BLaER1 (cell line): ENCODE results near the gene IFIT5.

Experiments used
- H3K27ac ChIP-seq: shearing (Covaris generic); formaldehyde crosslinking; 2 replicates; pipeline ENCODE4 v1.8.1; 2022
- H3K27me3 ChIP-seq: shearing (Covaris generic); formaldehyde crosslinking; 2 replicates; pipeline ENCODE4 v1.8.1; 2022
- H3K36me3 ChIP-seq: shearing (Covaris generic); formaldehyde crosslinking; 2 replicates; pipeline ENCODE4 v1.8.1; 2022
- H3K4me1 ChIP-seq: shearing (Covaris generic); formaldehyde crosslinking; 2 replicates; pipeline ENCODE4 v1.8.1; 2022
- H3K4me2 ChIP-seq: shearing (Covaris generic); formaldehyde crosslinking; 2 replicates; pipeline ENCODE4 v1.8.1; 2022
- H3K4me3 ChIP-seq: shearing (Covaris generic); formaldehyde crosslinking; 2 replicates; pipeline ENCODE4 v1.8.1; 2022
- H3K9ac ChIP-seq: shearing (Covaris generic); formaldehyde crosslinking; 2 replicates; pipeline ENCODE4 v1.8.1; 2022
- H3K9me3 ChIP-seq: shearing (Covaris generic); formaldehyde crosslinking; 2 replicates; pipeline ENCODE4 v1.8.1; 2022
- H4K20me1 ChIP-seq: shearing (Covaris generic); formaldehyde crosslinking; 2 replicates; pipeline ENCODE4 v1.8.1; 2022
- Cebpa-rat ChIP-seq: shearing (Covaris generic); IDR thresholded peaks from 2 replicates; pipeline ENCODE4 v1.8.1; 2022

The IFIT5 gene

GRCh38 chr10:89463846-89464537 lies 49.6 kb downstream of the IFIT5 start:
- TF ChIP-seq Cebpa-rat: no peak

GRCh38 chr10:89465196-89465595 lies 50.8 kb downstream of the IFIT5 start:
- Histone ChIP-seq H3K36me3 (no peaks in the 10 kb centered on the region), H3K9me3 (no peaks in the 10 kb centered on the region), H3K27ac (no peak overlapping the region)

More at GRCh38 chr10:89463846-89464537, 49.6 kb downstream of the IFIT5 start:
- Histone ChIP-seq H4K20me1 (no peaks in the 10 kb centered on the region), H3K27ac (no peak overlapping the region), H3K4me3 (no peak overlapping the region), H3K4me1 (no peaks in the 10 kb centered on the region), H3K27me3 (no peaks in the 10 kb centered on the region), H3K9me3 (no peaks in the 10 kb centered on the region), H3K36me3 (no peaks in the 10 kb centered on the region), H3K9ac (no peak overlapping the region), H3K4me2 (no peak overlapping the region)

GRCh38 chr10:89466599-89467035 lies 52.2 kb downstream of the IFIT5 start:
- no peak for TF ChIP-seq Cebpa-rat
- Histone ChIP-seq H3K4me2 (no peak overlapping the region), H4K20me1 (no peaks in the 10 kb centered on the region), H3K9me3 (no peaks in the 10 kb centered on the region), H3K9ac (no peak overlapping the region), H3K27me3 (no peaks in the 10 kb centered on the region), H3K27ac (no peak overlapping the region), H3K36me3 (no peaks in the 10 kb centered on the region), H3K4me1 (no peaks in the 10 kb centered on the region), H3K4me3 (no peak overlapping the region)

More at GRCh38 chr10:89465196-89465595, 50.8 kb downstream of the IFIT5 start:
- Histone ChIP-seq H3K4me1 (no peaks in the 10 kb centered on the region), H3K4me2 (no peak overlapping the region), H3K4me3 (no peak overlapping the region), H4K20me1 (no peaks in the 10 kb centered on the region), H3K27me3 (no peaks in the 10 kb centered on the region), H3K9ac (no peak overlapping the region)
- no peak for TF ChIP-seq Cebpa-rat

- Histone ChIP-seq H3K9me3 (no peaks in the 10 kb centered on the region), H3K27ac (no peak overlapping the region), H3K27me3 (no peaks in the 10 kb centered on the region), H4K20me1 (no peaks in the 10 kb centered on the region), H3K9ac (no peak overlapping the region), H3K4me2 (no peak overlapping the region), H3K4me1 (no peaks in the 10 kb centered on the region), H3K36me3 (no peaks in the 10 kb centered on the region), H3K4me3 (no peak overlapping the region)
- no peak for TF ChIP-seq Cebpa-rat
Observed at GRCh38 chr10:89468191-89468965, 54.0 kb downstream of the IFIT5 start.

GRCh38 chr10:89469517-89469916 lies 55.1 kb downstream of the IFIT5 start:
- no peaks in the 10 kb centered on the region for H3K9me3 ChIP-seq
- H3K4me2 ChIP-seq: no peak overlapping the region
- H3K27me3 ChIP-seq: no peaks in the 10 kb centered on the region

More at GRCh38 chr10:89469517-89469916, 55.1 kb downstream of the IFIT5 start:
- Histone ChIP-seq H3K4me3 (no peak overlapping the region), H4K20me1 (no peaks in the 10 kb centered on the region), H3K9ac (no peak overlapping the region), H3K4me1 (no peaks in the 10 kb centered on the region), H3K36me3 (no peaks in the 10 kb centered on the region), H3K27ac (no peak overlapping the region)
- no peak for TF ChIP-seq Cebpa-rat
